Measurements from ENCODE around the gene WDR19. TPM values are rescaled to one million over a fixed set of nuclear protein-coding genes. Genes with fewer than 3 reads are reported as not detected.
"Not testable (repeated sequence)": the region's sequence is repeated elsewhere in the genome, so short reads cannot be mapped to it uniquely, and the experiment has no call there.

WDR19 gene
- 10 to 100 TPM in 1 of 2 experiments, 1 to 10 TPM in 1; 10.0 to 11.8 TPM for total RNA-seq

GRCh38 chr4:39181905-39182638 is at the start of gene WDR19:
Gene WDR19 (plus strand): TSS chr4:39182529. CDS start chr4:39182558, 29 bp downstream.
- DNase-seq = peak; percentile 99
- POLR2A ChIA-PET = interaction anchor here (0.6 to 0.7 kb wide), 2 partner anchors 138 to 166 kb away, joined by 3 to 5 read pairs; no protein-coding TSS in a partner anchor
- Mint-ChIP-seq H3K4me1 (peaks cover 4% of the 10 kb centered on the region), H3K36me3 (ENCODE audit: low read depth) (no peaks in the 10 kb centered on the region), H3K27me3 (peaks cover 5% of the 10 kb centered on the region), H3K4me3 (no peak within 1 kb of the TSS), H3K27ac (peak within 1 kb of the TSS; percentile 32), H3K9me3 (no peaks in the 10 kb centered on the region)
- CTCF ChIA-PET = interaction anchor here (0.6 to 1.3 kb wide), 6 partner anchors 15 to 474 kb away, joined by 3 to 5 read pairs (median 3); no protein-coding TSS in a partner anchor

GRCh38 chr4:39133623-39134022 is 48.7 kb upstream of the WDR19 start:
- Mint-ChIP-seq H3K27ac (no peak overlapping the region), H3K27me3 (no peaks in the 10 kb centered on the region), H3K4me3 (no peak overlapping the region), H3K4me1 (peaks cover 11% of the 10 kb centered on the region), H3K9me3 (no peaks in the 10 kb centered on the region), H3K36me3 (ENCODE audit: low read depth) (peaks cover 5% of the 10 kb centered on the region)
- no peak for DNase-seq
- ChIA-PET POLR2A (no interaction called here), CTCF (interaction anchor here (0.6 to 3.8 kb wide), 9 partner anchors 17 to 236 kb away, joined by 3 to 29 read pairs (median 4); no protein-coding TSS in a partner anchor)

GRCh38 chr4:39134683-39135306 is 47.5 kb upstream of the WDR19 start:
- H3K27ac Mint-ChIP-seq = no peak overlapping the region
- H3K27me3 Mint-ChIP-seq = no peaks in the 10 kb centered on the region
- POLR2A ChIA-PET = no interaction called here

GRCh38 chr4:39138227-39138626 is 44.1 kb upstream of the WDR19 start:
- H3K4me1 Mint-ChIP-seq = peaks cover 11% of the 10 kb centered on the region
- H3K4me3 Mint-ChIP-seq; H3K27ac Mint-ChIP-seq; DNase-seq; H3K27me3 Mint-ChIP-seq; H3K9me3 Mint-ChIP-seq; POLR2A ChIA-PET; H3K36me3 Mint-ChIP-seq (ENCODE audit: low read depth): not testable (repeated sequence)
- CTCF ChIA-PET = interaction anchor here (0.6 kb wide), 1 partner anchor 71 kb away, joined by 3 read pairs; no protein-coding TSS in a partner anchor

More at GRCh38 chr4:39134683-39135306, 47.5 kb upstream of the WDR19 start:
- Mint-ChIP-seq H3K9me3 (no peaks in the 10 kb centered on the region), H3K4me1 (peaks cover 11% of the 10 kb centered on the region), H3K4me3 (no peak overlapping the region), H3K36me3 (ENCODE audit: low read depth) (peaks cover 4% of the 10 kb centered on the region)
- no peak for DNase-seq
- CTCF ChIA-PET = interaction anchor here (0.5 to 3.8 kb wide), 32 partner anchors 9 to 369 kb away, joined by 3 to 29 read pairs (median 4); no protein-coding TSS in a partner anchor

- CTCF ChIA-PET = interaction anchor here (1.1 kb wide), 1 partner anchor 11 kb away, joined by 3 read pairs; no protein-coding TSS in a partner anchor
- H3K27me3 Mint-ChIP-seq = no peaks in the 10 kb centered on the region
- no peak overlapping the region for H3K27ac Mint-ChIP-seq
- no peak for DNase-seq
- H3K4me3 Mint-ChIP-seq = no peak overlapping the region
- peaks cover 5% of the 10 kb centered on the region for H3K4me1 Mint-ChIP-seq
- POLR2A ChIA-PET = no interaction called here
- no peaks in the 10 kb centered on the region for H3K9me3 Mint-ChIP-seq
- H3K36me3 Mint-ChIP-seq (ENCODE audit: low read depth) = no peaks in the 10 kb centered on the region
These were observed 36.1 kb upstream of the WDR19 start for GRCh38 chr4:39146211-39146610.

GRCh38 chr4:39154009-39154408 is 28.3 kb upstream of the WDR19 start:
- ChIA-PET POLR2A (no interaction called here), CTCF (no interaction called here)
- Mint-ChIP-seq H3K4me1 (peaks cover 5% of the 10 kb centered on the region), H3K4me3 (no peak overlapping the region), H3K9me3 (no peaks in the 10 kb centered on the region), H3K27ac (no peak overlapping the region), H3K27me3 (no peaks in the 10 kb centered on the region), H3K36me3 (ENCODE audit: low read depth) (no peaks in the 10 kb centered on the region)
- DNase-seq = no peak

GRCh38 chr4:39157520-39157919 is 24.8 kb upstream of the WDR19 start:
- DNase-seq = no peak
- no peak overlapping the region for H3K4me3 Mint-ChIP-seq
- POLR2A ChIA-PET = no interaction called here

GRCh38 chr4:39166177-39166576 is 16.2 kb upstream of the WDR19 start:
- H3K9me3 Mint-ChIP-seq = peaks cover 5% of the 10 kb centered on the region
- no peaks in the 10 kb centered on the region for H3K4me1 Mint-ChIP-seq
- H3K36me3 Mint-ChIP-seq (ENCODE audit: low read depth) = no peaks in the 10 kb centered on the region
- no peak overlapping the region for H3K27ac Mint-ChIP-seq
- ChIA-PET CTCF (interaction anchor here (0.8 kb wide), 1 partner anchor 305 kb away, joined by 3 read pairs; no protein-coding TSS in a partner anchor), POLR2A (no interaction called here)
- no peak overlapping the region for H3K4me3 Mint-ChIP-seq
- peaks cover 10% of the 10 kb centered on the region for H3K27me3 Mint-ChIP-seq
- DNase-seq = no peak

More at GRCh38 chr4:39157520-39157919, 24.8 kb upstream of the WDR19 start:
- no peaks in the 10 kb centered on the region for H3K36me3 Mint-ChIP-seq (ENCODE audit: low read depth)
- CTCF ChIA-PET = no interaction called here
- H3K4me1 Mint-ChIP-seq = no peaks in the 10 kb centered on the region
- no peaks in the 10 kb centered on the region for H3K9me3 Mint-ChIP-seq
- no peaks in the 10 kb centered on the region for H3K27me3 Mint-ChIP-seq
- H3K27ac Mint-ChIP-seq = no peak overlapping the region

- H3K36me3 Mint-ChIP-seq (ENCODE audit: low read depth) = no peaks in the 10 kb centered on the region
- CTCF ChIA-PET = interaction anchor here (0.8 kb wide), 1 partner anchor 306 kb away, joined by 3 read pairs; no protein-coding TSS in a partner anchor
- H3K27ac Mint-ChIP-seq = no peak overlapping the region
- H3K27me3 Mint-ChIP-seq = peaks cover 10% of the 10 kb centered on the region
- H3K9me3 Mint-ChIP-seq = peaks cover 5% of the 10 kb centered on the region
- POLR2A ChIA-PET = no interaction called here
- DNase-seq = no peak
- no peak overlapping the region for H3K4me3 Mint-ChIP-seq
- H3K4me1 Mint-ChIP-seq = no peaks in the 10 kb centered on the region
These were observed 15.7 kb upstream of the WDR19 start for GRCh38 chr4:39166669-39167068.

GRCh38 chr4:39169426-39169825 is 12.9 kb upstream of the WDR19 start:
- H3K4me3 Mint-ChIP-seq = no peak overlapping the region
- no peaks in the 10 kb centered on the region for H3K4me1 Mint-ChIP-seq
- H3K27me3 Mint-ChIP-seq = peaks cover 23% of the 10 kb centered on the region
- POLR2A ChIA-PET = no interaction called here
- peaks cover 5% of the 10 kb centered on the region for H3K9me3 Mint-ChIP-seq
- no peak overlapping the region for H3K27ac Mint-ChIP-seq
- H3K36me3 Mint-ChIP-seq (ENCODE audit: low read depth) = no peaks in the 10 kb centered on the region
- CTCF ChIA-PET = interaction anchor here (0.9 to 1.3 kb wide), 3 partner anchors 10 to 34 kb away, joined by 3 read pairs; no protein-coding TSS in a partner anchor
- no peak for DNase-seq

GRCh38 chr4:39170301-39170700 is 12.0 kb upstream of the WDR19 start:
- no peak overlapping the region for H3K4me3 Mint-ChIP-seq

GRCh38 chr4:39178706-39179105 is 3.6 kb upstream of the WDR19 start:
- ChIA-PET POLR2A (no interaction called here), CTCF (interaction anchor here (0.6 kb wide), 1 partner anchor 1146 kb away, joined by 3 read pairs; no protein-coding TSS in a partner anchor)
- Mint-ChIP-seq H3K27ac (no peak overlapping the region), H3K36me3 (ENCODE audit: low read depth) (no peaks in the 10 kb centered on the region), H3K4me1 (peaks cover 4% of the 10 kb centered on the region), H3K9me3 (no peaks in the 10 kb centered on the region), H3K4me3 (no peak overlapping the region), H3K27me3 (peaks cover 22% of the 10 kb centered on the region)
- DNase-seq = no peak

More at GRCh38 chr4:39170301-39170700, 12.0 kb upstream of the WDR19 start:
- peaks cover 32% of the 10 kb centered on the region for H3K27me3 Mint-ChIP-seq
- H3K36me3 Mint-ChIP-seq (ENCODE audit: low read depth) = no peaks in the 10 kb centered on the region
- POLR2A ChIA-PET = no interaction called here
- CTCF ChIA-PET = no interaction called here
- no peak for DNase-seq
- H3K4me1 Mint-ChIP-seq = no peaks in the 10 kb centered on the region
- H3K9me3 Mint-ChIP-seq = peaks cover 5% of the 10 kb centered on the region
- no peak overlapping the region for H3K27ac Mint-ChIP-seq

- peaks cover 4% of the 10 kb centered on the region for H3K4me1 Mint-ChIP-seq
- H3K9me3 Mint-ChIP-seq = no peaks in the 10 kb centered on the region
- H3K36me3 Mint-ChIP-seq (ENCODE audit: low read depth) = no peaks in the 10 kb centered on the region
- H3K27me3 Mint-ChIP-seq = peaks cover 16% of the 10 kb centered on the region
- DNase-seq = no peak
- CTCF ChIA-PET = interaction anchor here (1.2 to 1.6 kb wide), 2 partner anchors 11 to 45 kb away, joined by 3 read pairs; no protein-coding TSS in a partner anchor
- H3K27ac Mint-ChIP-seq = no peak overlapping the region
- no peak overlapping the region for H3K4me3 Mint-ChIP-seq
- POLR2A ChIA-PET = no interaction called here
These were observed 2.6 kb upstream of the WDR19 start for GRCh38 chr4:39179681-39180080.
